Measurements from ENCODE around the gene ERFL.
A peak's percentile ranks its signal among the peaks of the same experiment; 100 is the strongest.

The ERFL gene

GRCh38 chr19:41895745-41896580, 32.3 kb downstream of the ERFL start:
- no peak for DNase-seq

- DNase-seq: no peak
These were observed 33.9 kb downstream of the ERFL start for GRCh38 chr19:41894350-41894749.

GRCh38 chr19:41893899-41894298, 34.4 kb downstream of the ERFL start:
- DNase-seq: no peak

- DNase-seq: no peak
These were observed 35.9 kb downstream of the ERFL start for GRCh38 chr19:41892173-41892902.

GRCh38 chr19:41890936-41891335, 37.3 kb downstream of the ERFL start:
- no peak for DNase-seq

GRCh38 chr19:41889896-41890295, 38.4 kb downstream of the ERFL start:
- DNase-seq: no peak

- no peak for DNase-seq
These were observed 39.3 kb downstream of the ERFL start for GRCh38 chr19:41888926-41889325.

GRCh38 chr19:41887711-41888382, 40.4 kb downstream of the ERFL start:
- no peak for DNase-seq

GRCh38 chr19:41886761-41887710, 41.2 kb downstream of the ERFL start:
- DNase-seq: no peak

GRCh38 chr19:41883821-41884733, 44.2 kb downstream of the ERFL start:
- peak; percentile 85 for DNase-seq

- no peak for DNase-seq
These were observed 44.8 kb downstream of the ERFL start for GRCh38 chr19:41883463-41883820.

- DNase-seq: no peak
These were observed 45.4 kb downstream of the ERFL start, which contains the start of gene ARHGEF1 for GRCh38 chr19:41882568-41883462. Gene ARHGEF1, plus strand, starts transcription at chr19:41883184. Its CDS starts 4,899 bp downstream, at chr19:41888083.

- DNase-seq: no peak
These were observed 47.9 kb downstream of the ERFL start for GRCh38 chr19:41880329-41880708.

- DNase-seq: no peak
These were observed 48.5 kb downstream of the ERFL start for GRCh38 chr19:41879670-41880328.

- DNase-seq: no peak
These were observed 49.2 kb downstream of the ERFL start for GRCh38 chr19:41879080-41879479.

GRCh38 chr19:41877916-41878905, 50.0 kb downstream of the ERFL start:
- DNase-seq: no peak

GRCh38 chr19:41876847-41877832, 51.1 kb downstream of the ERFL start, which contains the start of gene CD79A:
Gene CD79A, plus strand, starts transcription at chr19:41877279. Its CDS starts 26 bp downstream, at chr19:41877305.
- no peak for DNase-seq
